Stimulated activated CD8-positive, alpha-beta memory T cell treated with anti-CD3 and anti-CD28 coated beads, Interleukin-7, amount 100 ng/mL, for 4 hours (primary cell): Measurements from ENCODE around the gene CADPS.

Experiments used
- DNase-seq, 2 donors: peaks; one replicate each; pipeline ENCODE4 v3.0.0-alpha.2; 2020; ENCODE audit warnings: low read depth in 2 of 2

CADPS gene

GRCh38 chr3:62874711-62875557 lies at the start of gene CADPS:
Gene CADPS, minus strand, starts transcription at chr3:62875416. Its CDS starts 387 bp downstream, at chr3:62875029.
- no peak for DNase-seq

- no peak for DNase-seq
Measured at GRCh38 chr3:62923066-62923465, 47.9 kb upstream of the CADPS start.

- no peak for DNase-seq
Measured at GRCh38 chr3:62922326-62922725, 47.1 kb upstream of the CADPS start.

- DNase-seq: no peak
Measured at GRCh38 chr3:62920466-62920784, 45.2 kb upstream of the CADPS start.

GRCh38 chr3:62919784-62920465 lies 44.7 kb upstream of the CADPS start:
- no peak for DNase-seq

- DNase-seq: no peak
Measured at GRCh38 chr3:62918777-62919176, 43.6 kb upstream of the CADPS start.

- DNase-seq: no peak
Measured at GRCh38 chr3:62918131-62918530, 42.9 kb upstream of the CADPS start.

GRCh38 chr3:62911526-62911925 lies 36.3 kb upstream of the CADPS start:
- DNase-seq: no peak

- no peak for DNase-seq
Measured at GRCh38 chr3:62905331-62905730, 30.1 kb upstream of the CADPS start.

- no peak for DNase-seq
Measured at GRCh38 chr3:62898530-62899496, 23.6 kb upstream of the CADPS start.

- DNase-seq: no peak
Measured at GRCh38 chr3:62895901-62896300, 20.7 kb upstream of the CADPS start.

- DNase-seq: no peak
Measured at GRCh38 chr3:62892951-62893350, 17.7 kb upstream of the CADPS start.

- no peak for DNase-seq
Measured at GRCh38 chr3:62892045-62892444, 16.8 kb upstream of the CADPS start.

- DNase-seq: no peak
Measured at GRCh38 chr3:62888778-62889177, 13.6 kb upstream of the CADPS start.

- DNase-seq: no peak
Measured at GRCh38 chr3:62888180-62888579, 13.0 kb upstream of the CADPS start.

- DNase-seq: no peak
Measured at GRCh38 chr3:62885136-62885535, 9.9 kb upstream of the CADPS start.

GRCh38 chr3:62884096-62884870 lies 9.1 kb upstream of the CADPS start:
- no peak for DNase-seq

- DNase-seq: no peak
Measured at GRCh38 chr3:62882676-62883200, 7.5 kb upstream of the CADPS start.

GRCh38 chr3:62876064-62876463 lies 848 bp upstream of the CADPS start:
- DNase-seq: no peak

GRCh38 chr3:62875558-62876002 lies 364 bp upstream of the CADPS start:
- no peak for DNase-seq
